Measurements from ENCODE around the gene VPS13C. TPM values are rescaled to one million over a fixed set of nuclear protein-coding genes. Genes with fewer than 3 reads are reported as not detected.

VPS13C gene
- total and polyA plus RNA-seq, 2 experiments from 2014 or later: 10.2 to 20.5 TPM

DNA sequence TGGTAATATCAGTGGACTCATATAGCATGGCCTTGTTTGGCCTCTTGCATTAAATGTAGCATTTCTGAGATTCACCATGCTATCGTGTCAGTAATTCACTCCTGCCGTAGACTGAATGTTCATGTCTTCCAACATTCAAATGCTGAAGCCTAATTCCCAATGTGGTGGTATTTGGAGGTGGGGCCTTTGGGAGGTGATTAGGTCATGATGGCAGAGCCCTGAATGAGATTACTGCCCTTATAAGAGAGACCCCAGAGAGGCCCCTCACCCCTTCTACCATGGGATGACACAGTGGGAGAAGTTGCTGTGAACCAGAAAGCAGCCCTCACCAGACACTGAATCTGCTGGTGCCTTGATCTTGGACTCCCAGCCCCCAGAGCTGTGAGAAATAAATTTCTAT, 241.4 kb downstream of the VPS13C start:
- Mint-ChIP-seq H3K36me3 (ENCODE audit: low read depth) (no peaks in the 10 kb centered on the region), H3K27ac (no peak overlapping the region), H3K4me3 (no peak overlapping the region), H3K9me3 (no peaks in the 10 kb centered on the region), H3K27me3 (ENCODE audit: insufficient read depth, low read depth, poor library complexity) (no peaks in the 10 kb centered on the region), H3K4me1 (peaks cover 15% of the 10 kb centered on the region)
- ATAC-seq: no peak
- 0 out of 2 replicates have a peak, but pooled peaks cover 3% of the 10 kb centered on the region for H3K4me1 ChIP-seq (ENCODE audit: insufficient read depth)
- H3F3A ChIP-seq (replicated peaks; ENCODE audit: low read depth): no peaks in the 10 kb centered on the region
- H3K27ac ChIP-seq (ENCODE audit: low read depth): no peak overlapping the region
- no peak overlapping the region for H3K4me2 ChIP-seq
- 0 out of 2 replicates have a peak, but pooled peaks cover under 1% of the 10 kb centered on the region for H3K9me2 ChIP-seq (ENCODE audit: insufficient read depth)
- DNase-seq (ENCODE audit: low spot score): no peak
- H3K79me2 ChIP-seq (replicated peaks; ENCODE audit: insufficient read depth): no peaks in the 10 kb centered on the region
- no peaks in the 10 kb centered on the region; the same call in 1 of the 2 replicates for H4K20me1 ChIP-seq (replicated peaks; ENCODE audit: insufficient read depth)
- H3K27me3 ChIP-seq (ENCODE audit: insufficient read depth): no peaks in the 10 kb centered on the region
- TF ChIP-seq ZNF331 (CRISPR knock-in tag; IDR thresholded peaks at IDR 0.05; ENCODE audit: low read depth) (no peak), JUNB (IDR thresholded peaks at IDR 0.05; ENCODE audit: unreplicated experiment) (no peak), REST (IDR thresholded peaks at IDR 0.05; ENCODE audit: unreplicated experiment) (no peak), EZH2 (IDR thresholded peaks at IDR 0.05; ENCODE audit: low read depth, unreplicated experiment) (no peak), CREB1 (CRISPR knock-in tag; IDR thresholded peaks at IDR 0.05; ENCODE audit: low read depth) (no peak), POLR2AphosphoS5 (IDR thresholded peaks at IDR 0.05; ENCODE audit: low read depth) (no peak)
- TF ChIP-seq, protein P1, sequence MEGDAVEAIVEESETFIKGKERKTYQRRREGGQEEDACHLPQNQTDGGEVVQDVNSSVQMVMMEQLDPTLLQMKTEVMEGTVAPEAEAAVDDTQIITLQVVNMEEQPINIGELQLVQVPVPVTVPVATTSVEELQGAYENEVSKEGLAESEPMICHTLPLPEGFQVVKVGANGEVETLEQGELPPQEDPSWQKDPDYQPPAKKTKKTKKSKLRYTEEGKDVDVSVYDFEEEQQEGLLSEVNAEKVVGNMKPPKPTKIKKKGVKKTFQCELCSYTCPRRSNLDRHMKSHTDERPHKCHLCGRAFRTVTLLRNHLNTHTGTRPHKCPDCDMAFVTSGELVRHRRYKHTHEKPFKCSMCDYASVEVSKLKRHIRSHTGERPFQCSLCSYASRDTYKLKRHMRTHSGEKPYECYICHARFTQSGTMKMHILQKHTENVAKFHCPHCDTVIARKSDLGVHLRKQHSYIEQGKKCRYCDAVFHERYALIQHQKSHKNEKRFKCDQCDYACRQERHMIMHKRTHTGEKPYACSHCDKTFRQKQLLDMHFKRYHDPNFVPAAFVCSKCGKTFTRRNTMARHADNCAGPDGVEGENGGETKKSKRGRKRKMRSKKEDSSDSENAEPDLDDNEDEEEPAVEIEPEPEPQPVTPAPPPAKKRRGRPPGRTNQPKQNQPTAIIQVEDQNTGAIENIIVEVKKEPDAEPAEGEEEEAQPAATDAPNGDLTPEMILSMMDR (conservative IDR thresholded peaks at IDR 0.05; ENCODE audit: low read depth in 2 of 2): no peak
- TF ChIP-seq, protein P2, sequence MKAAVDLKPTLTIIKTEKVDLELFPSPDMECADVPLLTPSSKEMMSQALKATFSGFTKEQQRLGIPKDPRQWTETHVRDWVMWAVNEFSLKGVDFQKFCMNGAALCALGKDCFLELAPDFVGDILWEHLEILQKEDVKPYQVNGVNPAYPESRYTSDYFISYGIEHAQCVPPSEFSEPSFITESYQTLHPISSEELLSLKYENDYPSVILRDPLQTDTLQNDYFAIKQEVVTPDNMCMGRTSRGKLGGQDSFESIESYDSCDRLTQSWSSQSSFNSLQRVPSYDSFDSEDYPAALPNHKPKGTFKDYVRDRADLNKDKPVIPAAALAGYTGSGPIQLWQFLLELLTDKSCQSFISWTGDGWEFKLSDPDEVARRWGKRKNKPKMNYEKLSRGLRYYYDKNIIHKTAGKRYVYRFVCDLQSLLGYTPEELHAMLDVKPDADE (IDR thresholded peaks at IDR 0.05): no peak
- no peak overlapping the region for H2AFZ ChIP-seq
- H3K4me3 ChIP-seq: no peak overlapping the region
- H3K36me3 ChIP-seq (ENCODE audit: insufficient read depth): no peaks in the 10 kb centered on the region

DNA sequence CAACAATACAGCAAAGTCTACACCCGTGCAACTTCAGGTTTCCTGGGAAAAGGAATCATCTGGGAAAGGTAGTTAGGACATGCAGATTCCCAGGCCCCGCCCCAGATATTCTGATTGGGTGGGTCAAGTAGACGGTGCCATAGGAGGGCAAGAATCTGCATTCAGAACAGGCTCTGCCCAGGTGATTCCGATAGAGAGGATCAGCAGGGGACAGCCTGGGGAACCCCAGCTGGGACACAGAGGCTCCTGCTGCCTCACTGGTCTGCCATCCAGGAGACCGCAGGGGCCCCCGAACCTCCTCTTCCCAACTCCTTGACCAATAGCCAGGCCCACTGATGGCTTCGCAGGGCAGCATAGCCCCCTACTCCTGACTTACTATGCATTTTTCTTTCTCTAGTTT, 243.4 kb downstream of the VPS13C start:
- Histone ChIP-seq H3K27me3 (ENCODE audit: insufficient read depth) (no peaks in the 10 kb centered on the region), H2AFZ (no peak overlapping the region; the same call in 1 of the 2 replicates), H3F3A (replicated peaks; ENCODE audit: low read depth) (no peaks in the 10 kb centered on the region), H3K4me3 (no peak overlapping the region), H3K36me3 (ENCODE audit: insufficient read depth) (no peaks in the 10 kb centered on the region), H3K4me2 (no peak overlapping the region), H3K9me2 (ENCODE audit: insufficient read depth) (no peaks in the 10 kb centered on the region), H3K4me1 (ENCODE audit: insufficient read depth) (0 out of 2 replicates have a peak, but pooled peaks cover 3% of the 10 kb centered on the region), H4K20me1 (replicated peaks; ENCODE audit: insufficient read depth) (no peaks in the 10 kb centered on the region), H3K27ac (ENCODE audit: low read depth) (no peak overlapping the region), H3K79me2 (replicated peaks; ENCODE audit: insufficient read depth) (no peaks in the 10 kb centered on the region)
- Mint-ChIP-seq H3K4me3 (no peak overlapping the region), H3K27me3 (ENCODE audit: insufficient read depth, low read depth, poor library complexity) (no peaks in the 10 kb centered on the region), H3K27ac (no peak overlapping the region), H3K36me3 (ENCODE audit: low read depth) (no peaks in the 10 kb centered on the region), H3K9me3 (no peaks in the 10 kb centered on the region), H3K4me1 (peaks cover 15% of the 10 kb centered on the region)
- ATAC-seq (no peak), DNase-seq (ENCODE audit: low spot score) (no peak)
- TF ChIP-seq ZNF462 (CRISPR knock-in tag; IDR thresholded peaks at IDR 0.05) (no peak), EZH2phosphoT487 (IDR thresholded peaks at IDR 0.05; ENCODE audit: unreplicated experiment) (no peak)

Measured in GM23338 (cell line).